PC-9 (cell line): ENCODE measurements around the gene RANGAP1. TPM values are rescaled to one million over a fixed set of nuclear protein-coding genes. Genes with fewer than 3 reads are reported as not detected.

Source experiments
- BruUV-seq: library from RNA; stranded (reverse); fragments of 400-500 nt; replicated peaks from 2 replicates; lab custom pipeline; 2021; lab: Mats Ljungman, UMichigan
- CTCF ChIA-PET: fragments of 300-600 bp; sonication (Branson Sonifier 250); formaldehyde crosslinking; loops from one replicate; lab custom pipeline; 2022; ENCODE audit warnings: antibody characterized with exemption; lab: Charles Lee
- POLR2A ChIA-PET: fragments of 300-600 bp; sonication (Branson Sonifier 250); formaldehyde crosslinking; loops from one replicate; lab custom pipeline; 2022; ENCODE audit warnings: antibody characterized with exemption; ENCODE audit not compliant: unreplicated experiment; lab: Charles Lee
- DNase-seq, 2 experiments: peaks; one replicate each; pipeline versions ENCODE4 v3.0.0 to v3.0.0-alpha.2; 2015 to 2022; ENCODE audit warnings: mixed read lengths in 1 of 2
- H2AFZ ChIP-seq: fragments of 200-600 bp; sonication (generic); 2 replicates; pipeline ENCODE4 v1.8.1; 2017; ENCODE audit warnings: antibody characterized with exemption
- H3F3A ChIP-seq: fragments of 200-600 bp; sonication (generic); 2 replicates; pipeline ENCODE4 v1.8.1; 2017; ENCODE audit warnings: antibody characterized with exemption, mild to moderate bottlenecking, low read depth; ENCODE audit not compliant: insufficient read depth
- H3K27ac ChIP-seq: fragments of 200-600 bp; sonication (generic); 2 replicates; pipeline ENCODE4 v1.6.1; 2016; ENCODE audit warnings: mixed run types
- H3K27me3 ChIP-seq: fragments of 200-600 bp; sonication (generic); 2 replicates; pipeline ENCODE4 v1.6.1; 2016; ENCODE audit warnings: low read depth, mixed run types; ENCODE audit not compliant: insufficient read depth
- H3K36me3 ChIP-seq: fragments of 200-600 bp; sonication (generic); 2 replicates; pipeline ENCODE4 v1.6.1; 2016; ENCODE audit warnings: low read depth, mixed run types
- H3K4me1 ChIP-seq: fragments of 200-600 bp; sonication (generic); replicated peaks from 2 replicates; pipeline ENCODE4 v1.6.1; 2016; ENCODE audit warnings: mixed run types; ENCODE audit not compliant: insufficient read depth
- H3K4me2 ChIP-seq: fragments of 200-600 bp; sonication (generic); 2 replicates; pipeline ENCODE4 v1.6.1; 2017; ENCODE audit warnings: mixed run types
- H3K4me3 ChIP-seq: fragments of 200-600 bp; sonication (generic); 2 replicates; pipeline ENCODE4 v1.6.1; 2016; ENCODE audit warnings: mixed run types
- H3K79me2 ChIP-seq: fragments of 200-600 bp; sonication (generic); 2 replicates; pipeline ENCODE4 v1.6.1; 2017; ENCODE audit warnings: low read depth, mixed run types
- H3K9me2 ChIP-seq: fragments of 200-600 bp; sonication (generic); 2 replicates; pipeline ENCODE4 v1.8.1; 2017; ENCODE audit warnings: mild to moderate bottlenecking; ENCODE audit not compliant: insufficient read depth
- H3K9me3 ChIP-seq: fragments of 200-600 bp; sonication (generic); 2 replicates; pipeline ENCODE4 v1.8.1; 2016; ENCODE audit warnings: low read depth; ENCODE audit not compliant: insufficient read depth
- H4K20me1 ChIP-seq: fragments of 200-600 bp; sonication (generic); 2 replicates; pipeline ENCODE4 v1.8.1; 2017; ENCODE audit not compliant: insufficient read depth
- EZH2 ChIP-seq: fragments of 200-600 bp; sonication (generic); IDR thresholded peaks from 2 replicates; pipeline ENCODE4 v1.8.0; 2017; ENCODE audit warnings: antibody characterized with exemption, low read depth
- intact Hi-C: fragments of 100-400 bp; cut with micrococcal nuclease; formaldehyde crosslinking; loops from one replicate; pipeline ENCODE4 v1.10.0; 2022; ENCODE audit not compliant: unreplicated experiment
- total RNA-seq: library from RNA; stranded (reverse); gene quantifications from 2 replicates; pipeline ENCODE4 v1.2.3, GENCODE V29; 2021
- TF ChIP-seq, protein P1 (sequence below): fragments of 200-600 bp; sonication (generic); conservative IDR thresholded peaks from 2 replicates; pipeline ENCODE4 v1.6.1; 2017; ENCODE audit warnings: mixed run types, antibody characterized with exemption, mild to moderate bottlenecking, moderate library complexity

The RANGAP1 gene
- total RNA-seq, 1 experiment from 2014 or later: 142 TPM

DNA sequence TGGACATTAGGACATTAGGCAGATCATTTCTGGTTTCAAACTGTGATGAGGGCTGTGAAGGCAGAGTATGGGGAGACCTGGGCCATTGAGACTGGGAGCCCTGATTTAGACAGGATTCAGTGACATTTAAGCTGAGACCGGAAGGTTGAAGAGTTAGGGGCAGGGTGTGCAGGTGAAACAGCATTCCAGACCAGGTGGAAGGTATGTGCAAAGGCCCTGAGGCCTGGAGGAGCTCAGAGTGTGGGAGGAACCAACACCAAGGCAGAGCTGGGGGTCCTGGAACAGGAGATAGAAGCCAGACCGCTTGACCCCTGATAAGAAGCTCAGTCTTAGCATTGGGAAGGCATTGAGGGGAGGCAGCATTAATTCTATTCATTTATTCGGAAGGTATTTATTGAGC, 47.8 kb upstream of the RANGAP1 start:
- no peaks in the 10 kb centered on the region for H3K9me2 ChIP-seq
- ChIA-PET CTCF (interaction anchor here (0.6 kb wide), 1 partner anchor 256 kb away, joined by 14 read pairs; the partner anchor contains the start of gene PMM1), POLR2A (no interaction called here)
- H2AFZ ChIP-seq: no peak overlapping the region
- no peak for DNase-seq
- peaks cover 4% of the 10 kb centered on the region; the same call in 1 of the 2 replicates for H4K20me1 ChIP-seq
- H3K27ac ChIP-seq: no peak overlapping the region
- no peaks in the 10 kb centered on the region for H3K4me1 ChIP-seq
- no peaks in the 10 kb centered on the region for H3K27me3 ChIP-seq
- H3K9me3 ChIP-seq: no peaks in the 10 kb centered on the region
- H3F3A ChIP-seq: no peaks in the 10 kb centered on the region; the same call in 1 of the 2 replicates
- no peak overlapping the region for H3K4me3 ChIP-seq
- BruUV-seq: no TSS peak
- H3K79me2 ChIP-seq: no peaks in the 10 kb centered on the region
- H3K36me3 ChIP-seq: 0 out of 2 replicates have a peak, but pooled peaks cover 5% of the 10 kb centered on the region
- H3K4me2 ChIP-seq: no peak overlapping the region
- intact Hi-C loops: no loop called here
- TF ChIP-seq, protein P1, sequence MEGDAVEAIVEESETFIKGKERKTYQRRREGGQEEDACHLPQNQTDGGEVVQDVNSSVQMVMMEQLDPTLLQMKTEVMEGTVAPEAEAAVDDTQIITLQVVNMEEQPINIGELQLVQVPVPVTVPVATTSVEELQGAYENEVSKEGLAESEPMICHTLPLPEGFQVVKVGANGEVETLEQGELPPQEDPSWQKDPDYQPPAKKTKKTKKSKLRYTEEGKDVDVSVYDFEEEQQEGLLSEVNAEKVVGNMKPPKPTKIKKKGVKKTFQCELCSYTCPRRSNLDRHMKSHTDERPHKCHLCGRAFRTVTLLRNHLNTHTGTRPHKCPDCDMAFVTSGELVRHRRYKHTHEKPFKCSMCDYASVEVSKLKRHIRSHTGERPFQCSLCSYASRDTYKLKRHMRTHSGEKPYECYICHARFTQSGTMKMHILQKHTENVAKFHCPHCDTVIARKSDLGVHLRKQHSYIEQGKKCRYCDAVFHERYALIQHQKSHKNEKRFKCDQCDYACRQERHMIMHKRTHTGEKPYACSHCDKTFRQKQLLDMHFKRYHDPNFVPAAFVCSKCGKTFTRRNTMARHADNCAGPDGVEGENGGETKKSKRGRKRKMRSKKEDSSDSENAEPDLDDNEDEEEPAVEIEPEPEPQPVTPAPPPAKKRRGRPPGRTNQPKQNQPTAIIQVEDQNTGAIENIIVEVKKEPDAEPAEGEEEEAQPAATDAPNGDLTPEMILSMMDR: no peak
- TF ChIP-seq EZH2: no peak

DNA sequence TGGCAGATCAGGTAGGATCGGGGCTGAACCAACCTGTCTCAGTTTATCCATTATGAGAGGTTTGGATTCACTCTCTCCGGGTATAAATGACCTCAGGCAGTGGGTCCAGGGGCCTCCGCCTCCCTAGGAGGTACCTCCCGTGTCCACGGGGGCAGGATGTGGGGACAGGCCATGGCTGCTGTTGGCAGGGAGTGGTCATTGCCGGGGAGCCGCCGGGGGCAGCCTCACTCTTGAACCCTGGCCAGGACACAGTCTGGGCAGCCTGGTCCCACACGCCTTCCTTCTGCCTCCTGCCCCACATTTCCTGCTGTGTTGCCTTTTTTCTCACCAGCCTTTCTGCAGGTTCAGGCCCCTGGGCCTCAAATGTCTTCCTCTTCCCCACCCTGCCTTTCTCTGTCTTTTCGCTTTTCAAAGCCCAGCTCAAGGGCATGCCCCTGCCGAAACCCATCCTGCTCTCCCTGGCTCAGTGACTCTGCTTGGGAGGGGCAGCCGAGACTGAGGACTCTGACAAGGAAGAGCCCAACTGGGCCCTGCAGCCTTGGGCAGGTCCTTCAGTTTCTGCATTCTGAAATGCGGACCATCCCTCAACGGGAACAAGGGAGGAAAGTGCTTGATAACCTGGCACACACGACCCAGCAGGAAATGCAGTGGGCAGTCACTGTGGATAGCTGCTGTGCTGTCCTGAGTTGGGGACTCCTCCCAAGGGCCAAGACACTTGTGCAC, 46.4 kb upstream of the RANGAP1 start:
- no TSS peak for BruUV-seq
- no peak for DNase-seq
- H3K79me2 ChIP-seq: no peaks in the 10 kb centered on the region
- no peak overlapping the region for H3K4me2 ChIP-seq
- no peak overlapping the region for H2AFZ ChIP-seq
- no peak overlapping the region for H3K27ac ChIP-seq
- no peaks in the 10 kb centered on the region for H3K4me1 ChIP-seq
- no peak overlapping the region for H3K4me3 ChIP-seq
- CTCF ChIA-PET: no interaction called here
- no peaks in the 10 kb centered on the region for H3K9me2 ChIP-seq
- H3K27me3 ChIP-seq: no peaks in the 10 kb centered on the region
- no peaks in the 10 kb centered on the region for H3K9me3 ChIP-seq
- H4K20me1 ChIP-seq: no peaks in the 10 kb centered on the region; the same call in 1 of the 2 replicates
- H3K36me3 ChIP-seq: 0 out of 2 replicates have a peak, but pooled peaks cover 8% of the 10 kb centered on the region
- intact Hi-C loops: no loop called here
- TF ChIP-seq EZH2: no peak
- TF ChIP-seq, protein P1: no peak
- no peaks in the 10 kb centered on the region; the same call in 1 of the 2 replicates for H3F3A ChIP-seq
- POLR2A ChIA-PET: no interaction called here

DNA sequence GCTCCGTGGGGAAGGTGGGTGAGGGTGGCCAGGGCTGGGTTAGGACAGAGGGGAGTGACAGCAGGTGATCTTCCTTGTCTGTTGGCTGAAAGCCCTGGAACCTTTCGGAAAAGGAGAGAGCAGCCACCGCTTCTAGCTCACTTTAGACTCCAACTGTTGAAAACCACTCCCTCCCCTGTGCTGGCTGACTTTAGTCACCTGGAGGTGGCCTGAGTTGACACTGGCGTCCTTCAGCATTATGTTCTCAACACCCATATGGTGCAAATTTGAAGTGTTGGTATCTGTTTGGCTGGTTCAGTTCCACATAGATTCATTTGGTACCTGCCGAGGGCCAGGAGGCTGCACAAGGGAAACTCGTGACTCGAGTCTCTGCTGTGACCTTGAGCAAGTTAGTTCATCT, 44.2 kb upstream of the RANGAP1 start:
- CTCF ChIA-PET: no interaction called here
- Histone ChIP-seq H2AFZ (no peak overlapping the region), H3K9me2 (no peaks in the 10 kb centered on the region), H3K4me3 (no peak overlapping the region), H3K4me2 (no peak overlapping the region), H3F3A (no peaks in the 10 kb centered on the region; the same call in 1 of the 2 replicates), H3K27me3 (no peaks in the 10 kb centered on the region), H3K79me2 (no peaks in the 10 kb centered on the region), H3K36me3 (0 out of 2 replicates have a peak, but pooled peaks cover 8% of the 10 kb centered on the region), H4K20me1 (no peaks in the 10 kb centered on the region; the same call in 1 of the 2 replicates), H3K4me1 (no peaks in the 10 kb centered on the region), H3K27ac (no peak overlapping the region), H3K9me3 (no peaks in the 10 kb centered on the region)
- TF ChIP-seq, protein P1: no peak
- no peak for TF ChIP-seq EZH2
- no TSS peak for BruUV-seq
- intact Hi-C loops: no loop called here
- DNase-seq: no peak
- POLR2A ChIA-PET: no interaction called here
